K562 (cell line): ENCODE results near the gene MYG1. TPM values are rescaled to one million over a fixed set of nuclear protein-coding genes. Genes with fewer than 3 reads are reported as not detected.

Experiments used
- ATAC-seq: fragments of 200-7000 bp; cut with Tn5 transposase; 3 replicates; pipeline ENCODE4 v1.9.1; 2020; ENCODE audit warnings: moderate library complexity
- BruUV-seq: library from RNA; stranded (reverse); fragments of 400-500 nt; replicated peaks from 2 replicates; lab custom pipeline; 2021; lab: Mats Ljungman, UMichigan
- CTCF ChIA-PET: fragments of 300-600 bp; formaldehyde crosslinking; extraction: SDS; loops from one replicate; lab custom pipeline; 2021; ENCODE audit warnings: low intra/inter-chr PET ratio; lab: Yijun Ruan, JAX
- POLR2A ChIA-PET: fragments of 300-600, 350-650 bp; sonication (Branson Sonifier 250); formaldehyde crosslinking; extraction: SDS; loops from one replicate; lab custom pipeline; 2021; ENCODE audit warnings: antibody characterized with exemption, inconsistent platforms; lab: Yijun Ruan, JAX
- DNase-seq, 4 experiments: peaks; one replicate each; pipeline versions ENCODE4 v3.0.0 to v3.0.0-alpha.2; 2011 to 2018; ENCODE audit warnings: low spot score in 3 of 4, mixed read lengths in 3 of 4; ENCODE audit errors: extremely low read depth in 1 of 4
- FAIRE-seq: peaks from 2 replicates; lab custom pipeline; 2011; peaks lifted over from hg19 to GRCh38; lab: Jason Lieb, UNC
- H2AFZ ChIP-seq: 2 replicates; pipeline ENCODE4 v1.6.0; 2011; ENCODE audit warnings: low read depth, low read length, control low read depth, inconsistent platforms
- H3K27ac ChIP-seq: fragments of 200-600 bp; 3 replicates; pipeline ENCODE4 v1.8.0; 2011; ENCODE audit warnings: low read depth, mild to moderate bottlenecking, control low read depth, inconsistent platforms, low read length, moderate library complexity, mixed read lengths; ENCODE audit errors: extremely low read depth
- H3K27me3 ChIP-seq, 2 experiments: fragments of 300-600 bp in 1 of 2; 2 replicates in 1 of 2; 3 replicates in 1 of 2; pipeline versions ENCODE4 v1.6.0 to v1.8.0; 2011; ENCODE audit warnings: inconsistent platforms in 2 of 2, low read length in 2 of 2, mild to moderate bottlenecking in 1 of 2, mixed read lengths in 1 of 2, moderate library complexity in 1 of 2; ENCODE audit not compliant: control insufficient read depth in 2 of 2, insufficient read depth in 2 of 2
- H3K36me3 ChIP-seq: fragments of 300-600 bp; 3 replicates; pipeline ENCODE4 v1.8.0; 2011; ENCODE audit warnings: mild to moderate bottlenecking, low read length, inconsistent platforms; ENCODE audit not compliant: control insufficient read depth, insufficient read depth
- H3K4me1 ChIP-seq, 2 experiments: fragments of 200-600 bp in 1 of 2; replicated peaks in 1 of 2; 2 replicates in 1 of 2; 3 replicates in 1 of 2; pipeline versions ENCODE4 v1.5.1 to v1.8.0; 2011; ENCODE audit warnings: inconsistent platforms in 2 of 2, low read length in 2 of 2, mild to moderate bottlenecking in 1 of 2, mixed read lengths in 1 of 2, moderate library complexity in 1 of 2; ENCODE audit not compliant: control insufficient read depth in 2 of 2, insufficient read depth in 2 of 2
- H3K4me2 ChIP-seq: 2 replicates; pipeline ENCODE4 v1.6.1; 2011; ENCODE audit warnings: low read length, control low read depth, inconsistent platforms, mixed read lengths; ENCODE audit not compliant: insufficient read depth
- H3K4me3 ChIP-seq: fragments of 200-600 bp; sonication (generic), shearing (Covaris generic); 2 replicates; pipeline ENCODE4 v1.5.1; 2016; ENCODE audit warnings: control low read depth, inconsistent platforms
- H3K79me2 ChIP-seq: fragments of 200-600 bp; 3 replicates; pipeline ENCODE4 v1.8.0; 2011; ENCODE audit warnings: low read length, inconsistent platforms; ENCODE audit not compliant: control insufficient read depth, insufficient read depth
- H3K9ac ChIP-seq, 2 experiments: 2 replicates each; pipeline versions ENCODE4 v1.6.0 to v1.6.1; 2011; ENCODE audit warnings: low read depth in 2 of 2, low read length in 2 of 2, control low read depth in 1 of 2, inconsistent platforms in 1 of 2, mild to moderate bottlenecking in 1 of 2, mixed read lengths in 1 of 2; ENCODE audit not compliant: insufficient read depth in 1 of 2
- H3K9me1 ChIP-seq: one replicate; pipeline ENCODE4 v1.6.0; 2011; ENCODE audit warnings: inconsistent platforms, mild to moderate bottlenecking, low read length, moderate library complexity; ENCODE audit not compliant: control insufficient read depth, insufficient read depth
- H3K9me3 ChIP-seq: replicated peaks from 2 replicates; pipeline ENCODE4 v1.5.1; 2011; ENCODE audit warnings: low read depth, low read length, inconsistent platforms; ENCODE audit not compliant: control insufficient read depth, insufficient read depth
- H4K20me1 ChIP-seq: replicated peaks from 2 replicates; pipeline ENCODE4 v1.6.1; 2011; ENCODE audit warnings: low read length, inconsistent platforms, mixed read lengths; ENCODE audit not compliant: control insufficient read depth, insufficient read depth
- CBX5 ChIP-seq: IDR thresholded peaks from 2 replicates; pipeline ENCODE4 v1.6.1; 2014; ENCODE audit warnings: low read depth, borderline replicate concordance
- FIP1L1 ChIP-seq: fragments of 200-400 bp; formaldehyde crosslinking; IDR thresholded peaks from 2 replicates; pipeline ENCODE4 v1.6.1; 2018; ENCODE audit warnings: mild to moderate bottlenecking, low read depth, low read length; ENCODE audit not compliant: poor library complexity, severe bottlenecking
- FOXP1 ChIP-seq: sonication (generic); formaldehyde crosslinking; IDR thresholded peaks from 2 replicates; pipeline ENCODE4 v1.8.0; 2022; ENCODE audit warnings: mild to moderate bottlenecking, missing genetic modification reagents
- GMEB1 ChIP-seq: fragments of 250-450 bp; sonication (Bioruptor Pico); IDR thresholded peaks from 2 replicates; pipeline ENCODE4 v1.4.0; 2020; ENCODE audit warnings: mild to moderate bottlenecking
- HDGF ChIP-seq: fragments of 450-650 bp; IDR thresholded peaks from 2 replicates; pipeline ENCODE4 v1.6.1; 2016
- HMBOX1 ChIP-seq: sonication (generic); IDR thresholded peaks from 2 replicates; pipeline ENCODE4 v1.6.1; 2016
- KAT2B ChIP-seq: IDR thresholded peaks from one replicate; pipeline ENCODE4 v1.6.1; 2012; ENCODE audit warnings: low read depth, mild to moderate bottlenecking, control low read depth, inconsistent platforms, low read length, moderate library complexity
- MAFG ChIP-seq: fragments of 450-650 bp; conservative IDR thresholded peaks from 2 replicates; pipeline ENCODE4 v1.6.1; 2016; ENCODE audit warnings: missing genetic modification characterization, missing compliant biosample characterization
- MAFK ChIP-seq: IDR thresholded peaks from 2 replicates; pipeline ENCODE4 v1.6.1; 2011; ENCODE audit warnings: low read length, improper control_type of control experiment
- POLR3G ChIP-seq: IDR thresholded peaks from 2 replicates; pipeline ENCODE4 v1.6.1; 2011; ENCODE audit not compliant: insufficient read length, insufficient replicate concordance; ENCODE audit errors: extremely low read depth
- SMARCA5 ChIP-seq: fragments of 450-650 bp; IDR thresholded peaks from 2 replicates; pipeline ENCODE4 v1.6.1; 2016
- SRSF7 ChIP-seq: fragments of 200-400 bp; formaldehyde crosslinking; optimal IDR thresholded peaks from 2 replicates; pipeline ENCODE3; 2017; ENCODE audit warnings: mild to moderate bottlenecking, low read depth, low read length
- TSC22D4 ChIP-seq: fragments of 450-650 bp; IDR thresholded peaks from 2 replicates; pipeline ENCODE4 v1.6.1; 2016; ENCODE audit warnings: missing genetic modification characterization, missing biosample characterization, control low read depth
- ZNF217 ChIP-seq: sonication (generic); formaldehyde crosslinking; IDR thresholded peaks from 2 replicates; pipeline ENCODE4 v1.8.0; 2022; ENCODE audit warnings: mild to moderate bottlenecking, missing genetic modification reagents
- ZNF586 ChIP-seq: fragments of 450-650 bp; formaldehyde crosslinking; conservative IDR thresholded peaks from 2 replicates; pipeline ENCODE4 v1.4.0; 2020; ENCODE audit warnings: mild to moderate bottlenecking, moderate library complexity
- ZNF644 ChIP-seq: fragments of 200-800 bp; sonication (Bioruptor generic); IDR thresholded peaks from 2 replicates; pipeline ENCODE4 v1.6.1; 2016; ENCODE audit warnings: low read depth, missing genetic modification characterization, missing compliant biosample characterization
- WGBS: fragments of 100-300 bp; shearing (Covaris generic); methylation state at CpG from one replicate; pipeline ENCODE4 v1.1.6; 2016; ENCODE audit warnings: low coverage, mixed read lengths; ENCODE audit not compliant: insufficient coverage; ENCODE audit errors: missing lambda C conversion rate; 5-methylcytosine and 5-hydroxymethylcytosine counted together
- in situ Hi-C: fragments of 300-500 bp; cut with MboI; formaldehyde crosslinking; loops from 4 replicates; pipeline ENCODE4 v1.15.0; 2018; ENCODE audit warnings: inconsistent platforms, mixed read lengths
- intact Hi-C: fragments of 100-400 bp; cut with micrococcal nuclease; formaldehyde crosslinking; loops from 2 replicates; pipeline ENCODE4 v1.14.2; 2022
- polyA plus RNA-seq, 8 experiments: library from polyadenylated mRNA; depleted of rRNA in 4 of 8; stranded (reverse) in 5 of 8; unstranded in 3 of 8; fragments of >200 nt; fragmentation: Nextera tagmentation in 2 of 8; fragmentation: Illumina TruSeq in 1 of 8; extraction: Ambion mirVana in 2 of 8; extraction: Trizol in 1 of 8; gene quantifications; 2 replicates each; pipeline versions ENCODE4 v1.2.1 to v1.2.3, GENCODE V29; 2011 to 2014; ENCODE audit warnings: inconsistent platforms in 1 of 8, missing spikeins in 1 of 8
- total RNA-seq, 7 experiments: library from RNA; depleted of rRNA in 6 of 7; stranded (reverse); fragments of >200 nt in 6 of 7; fragmentation: Illumina TruSeq in 2 of 7; extraction: Trizol in 2 of 7; gene quantifications; 2 replicates each; pipeline versions ENCODE4 v1.2.1 to v1.2.3, GENCODE V29; 2011 to 2021; ENCODE audit warnings: low replicate concordance in 1 of 7
- TF ChIP-seq, protein P1 (sequence below): fragments of 450-650 bp; IDR thresholded peaks from 2 replicates; pipeline ENCODE4 v1.6.1; 2018; ENCODE audit warnings: mild to moderate bottlenecking, low read depth; ENCODE audit not compliant: partially characterized antibody
- TF ChIP-seq, protein P2 (sequence below): sonication (generic); formaldehyde crosslinking; IDR thresholded peaks from 2 replicates; pipeline ENCODE4 v1.8.1; 2023; ENCODE audit warnings: mild to moderate bottlenecking, missing genetic modification reagents

Gene MYG1
- total and polyA plus RNA-seq, 9 of the 15 experiments (the other 6 are each of a cell fraction or from before 2014, with no cell fraction given) = 0.45 to 5.6 (median 2.1) TPM

GRCh38 chr12:53265783-53266182, 33.7 kb upstream of the MYG1 start:
- no TSS peak for BruUV-seq
- Histone ChIP-seq H3K9me3 (no peaks in the 10 kb centered on the region), H3K79me2 (peaks cover 26% of the 10 kb centered on the region), H3K4me2 (no peak overlapping the region), H3K4me1 (peaks cover 24 to 39% of the 10 kb centered on the region in 2 experiments; a peak in 4 of 5 replicates), H3K36me3 (peaks cover 19% of the 10 kb centered on the region; the same call in 2 of the 3 replicates), H3K9me1 (no peaks in the 10 kb centered on the region), H3K27me3 (no peaks in the 10 kb centered on the region), H3K27ac (no peak overlapping the region), H2AFZ (peak overlapping the region; percentile 36; the same call in 1 of the 2 replicates), H3K4me3 (no peak overlapping the region), H4K20me1 (no peaks in the 10 kb centered on the region), H3K9ac (no peak overlapping the region)
- intact Hi-C loops = no loop called here
- 41% methylated on average over 2 of the region's 2 CpGs for WGBS
- no peak for FAIRE-seq
- ChIA-PET CTCF (no interaction called here), POLR2A (interaction anchor here (1.3 to 3.8 kb wide), 5 partner anchors 9 to 52 kb away, joined by 3 to 22 read pairs (median 6); no protein-coding TSS in a partner anchor)
- no peak for ATAC-seq
- DNase-seq = no peak
- in situ Hi-C loops = no loop called here
- TF ChIP-seq MAFG (tag) (peak; percentile 57), ZNF644 (tag) (no peak), FIP1L1 (no peak), GMEB1 (no peak), MAFK (peak; percentile 21; the same call in 1 of the 2 replicates), TSC22D4 (tag) (no peak), POLR3G (no peak), KAT2B (no peak), CBX5 (no peak), SRSF7 (no peak), SMARCA5 (no peak), HDGF (no peak), FOXP1 (CRISPR knock-in tag) (no peak), ZNF586 (CRISPR knock-in tag) (no peak), HMBOX1 (no peak), ZNF217 (no peak)
- TF ChIP-seq, protein P1, sequence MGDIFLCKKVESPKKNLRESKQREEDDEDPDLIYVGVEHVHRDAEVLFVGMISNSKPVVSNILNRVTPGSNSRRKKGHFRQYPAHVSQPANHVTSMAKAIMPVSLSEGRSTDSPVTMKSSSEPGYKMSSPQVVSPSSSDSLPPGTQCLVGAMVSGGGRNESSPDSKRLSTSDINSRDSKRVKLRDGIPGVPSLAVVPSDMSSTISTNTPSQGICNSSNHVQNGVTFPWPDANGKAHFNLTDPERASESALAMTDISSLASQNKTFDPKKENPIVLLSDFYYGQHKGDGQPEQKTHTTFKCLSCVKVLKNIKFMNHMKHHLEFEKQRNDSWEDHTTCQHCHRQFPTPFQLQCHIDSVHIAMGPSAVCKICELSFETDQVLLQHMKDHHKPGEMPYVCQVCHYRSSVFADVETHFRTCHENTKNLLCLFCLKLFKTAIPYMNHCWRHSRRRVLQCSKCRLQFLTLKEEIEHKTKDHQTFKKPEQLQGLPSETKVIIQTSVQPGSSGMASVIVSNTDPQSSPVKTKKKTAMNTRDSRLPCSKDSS = no peak
- TF ChIP-seq, protein P2, sequence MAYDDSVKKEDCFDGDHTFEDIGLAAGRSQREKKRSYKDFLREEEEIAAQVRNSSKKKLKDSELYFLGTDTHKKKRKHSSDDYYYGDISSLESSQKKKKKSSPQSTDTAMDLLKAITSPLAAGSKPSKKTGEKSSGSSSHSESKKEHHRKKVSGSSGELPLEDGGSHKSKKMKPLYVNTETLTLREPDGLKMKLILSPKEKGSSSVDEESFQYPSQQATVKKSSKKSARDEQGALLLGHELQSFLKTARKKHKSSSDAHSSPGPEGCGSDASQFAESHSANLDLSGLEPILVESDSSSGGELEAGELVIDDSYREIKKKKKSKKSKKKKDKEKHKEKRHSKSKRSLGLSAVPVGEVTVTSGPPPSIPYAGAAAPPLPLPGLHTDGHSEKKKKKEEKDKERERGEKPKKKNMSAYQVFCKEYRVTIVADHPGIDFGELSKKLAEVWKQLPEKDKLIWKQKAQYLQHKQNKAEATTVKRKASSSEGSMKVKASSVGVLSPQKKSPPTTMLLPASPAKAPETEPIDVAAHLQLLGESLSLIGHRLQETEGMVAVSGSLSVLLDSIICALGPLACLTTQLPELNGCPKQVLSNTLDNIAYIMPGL = no peak
